Panc1 (cell line): ENCODE measurements around the gene AMFR.

Source experiments
- CTCF ChIP-seq: fragments of 450-650 bp; IDR thresholded peaks from 2 replicates; pipeline ENCODE4 v1.5.1; 2017; ENCODE audit warnings: mild to moderate bottlenecking
- POLR2AphosphoS5 ChIP-seq: IDR thresholded peaks from 2 replicates; pipeline ENCODE4 v1.6.1; 2012; ENCODE audit warnings: mild to moderate bottlenecking, low read depth, low read length, moderate library complexity
- REST ChIP-seq, 2 experiments: IDR thresholded peaks; 2 replicates each; pipeline ENCODE4 v1.6.1; 2011 to 2012; ENCODE audit warnings: low read depth in 2 of 2, control low read depth in 1 of 2, low read length in 1 of 2, mild to moderate bottlenecking in 1 of 2, moderate library complexity in 1 of 2; ENCODE audit not compliant: insufficient read depth in 1 of 2
- TCF7L2 ChIP-seq: IDR thresholded peaks from 2 replicates; pipeline ENCODE4 v1.6.1; 2011; ENCODE audit warnings: mild to moderate bottlenecking, low read depth, low read length, inconsistent platforms

GRCh38 chr16:56451753-56452689 is 26.7 kb upstream of the AMFR start:
- no peak for TF ChIP-seq CTCF
- no peak for TF ChIP-seq TCF7L2
- no peak for TF ChIP-seq POLR2AphosphoS5
- no peak for TF ChIP-seq REST (IDR thresholded peaks at IDR 0.05; ENCODE audit: insufficient read depth in 1 of 2, low read depth in 2 of 2, low read length in 1 of 2)
